HFFc6 (cell line): ENCODE data around the gene ARHGEF7. TPM values are rescaled to one million over a fixed set of nuclear protein-coding genes. Genes with fewer than 3 reads are reported as not detected.
"Not testable (repeated sequence)": the region's sequence is repeated elsewhere in the genome, so short reads cannot be mapped to it uniquely, and the experiment has no call there.

ENCODE experiments used
- DNase-seq: peaks from one replicate; pipeline ENCODE4 v3.0.0-alpha.2; 2018
- H3K27ac Mint-ChIP-seq: 2 replicates; pipeline ENCODE4 v1.8.0; 2020; ENCODE audit warnings: mild to moderate bottlenecking, mixed read lengths
- H3K27me3 Mint-ChIP-seq: 2 replicates; pipeline ENCODE4 v1.8.0; 2021; ENCODE audit warnings: mild to moderate bottlenecking, moderate library complexity, mixed read lengths; ENCODE audit not compliant: insufficient read depth
- H3K36me3 Mint-ChIP-seq: 2 replicates; pipeline ENCODE4 v1.8.0; 2021; ENCODE audit warnings: low read depth, mixed read lengths
- H3K4me1 Mint-ChIP-seq: 2 replicates; pipeline ENCODE4 v1.8.0; 2020; ENCODE audit warnings: low read depth, mixed read lengths
- H3K4me3 Mint-ChIP-seq: 2 replicates; pipeline ENCODE4 v1.8.0; 2020; ENCODE audit warnings: mild to moderate bottlenecking, moderate library complexity, mixed read lengths
- H3K9me3 Mint-ChIP-seq: 2 replicates; pipeline ENCODE4 v1.8.0; 2020; ENCODE audit warnings: mild to moderate bottlenecking, mixed read lengths
- CTCF ChIP-seq: fragments of 200-600 bp; sonication (generic); IDR thresholded peaks from 2 replicates; pipeline ENCODE4 v1.5.0; 2021; ENCODE audit warnings: antibody characterized with exemption, mild to moderate bottlenecking
- total RNA-seq, 6 experiments: library from RNA; stranded (reverse); fragmentation: NEBNext Ultra II Directional; extraction: Animal tissue kit (Norgen Biotek cat#: 25700); gene quantifications; 2 replicates in 1 of 6; 3 replicates in 5 of 6; pipeline ENCODE4 v1.2.3, GENCODE V29; 2021

The ARHGEF7 gene
- total RNA-seq, 6 experiments from 2014 or later = 32.3 to 38.1 (median 35.0) TPM

- H3K27ac Mint-ChIP-seq = no peak overlapping the region
- no peak for TF ChIP-seq CTCF
Measured at GRCh38 chr13:111183959-111184358, 68.8 kb downstream of the ARHGEF7 start.

GRCh38 chr13:111184458-111185401, 69.6 kb downstream of the ARHGEF7 start:
- Mint-ChIP-seq H3K4me3 (no peak overlapping the region), H3K27me3 (peaks cover 3% of the 10 kb centered on the region; the same call in 1 of the 2 replicates), H3K9me3 (no peaks in the 10 kb centered on the region), H3K36me3 (peaks cover 15% of the 10 kb centered on the region), H3K27ac (no peak overlapping the region), H3K4me1 (peaks cover 46% of the 10 kb centered on the region)
- DNase-seq = no peak
- TF ChIP-seq CTCF = no peak

More at GRCh38 chr13:111183959-111184358, 68.8 kb downstream of the ARHGEF7 start:
- H3K36me3 Mint-ChIP-seq = peaks cover 14% of the 10 kb centered on the region
- H3K9me3 Mint-ChIP-seq = no peaks in the 10 kb centered on the region
- H3K4me3 Mint-ChIP-seq = no peak overlapping the region
- DNase-seq = no peak
- H3K4me1 Mint-ChIP-seq = peaks cover 50% of the 10 kb centered on the region
- H3K27me3 Mint-ChIP-seq = peaks cover 3% of the 10 kb centered on the region; the same call in 1 of the 2 replicates

GRCh38 chr13:111186305-111186935, 71.3 kb downstream of the ARHGEF7 start:
- Mint-ChIP-seq H3K27me3 (peaks cover 3% of the 10 kb centered on the region; the same call in 1 of the 2 replicates), H3K36me3 (peaks cover 22% of the 10 kb centered on the region), H3K9me3 (no peaks in the 10 kb centered on the region), H3K4me1 (peaks cover 36% of the 10 kb centered on the region), H3K27ac (no peak overlapping the region), H3K4me3 (no peak overlapping the region)
- no peak for TF ChIP-seq CTCF
- no peak for DNase-seq

GRCh38 chr13:111187960-111188541, 72.9 kb downstream of the ARHGEF7 start:
- Mint-ChIP-seq H3K9me3 (no peaks in the 10 kb centered on the region), H3K27ac (peak overlapping the region; percentile 8; the same call in 1 of the 2 replicates), H3K27me3 (peaks cover 3% of the 10 kb centered on the region; the same call in 1 of the 2 replicates), H3K36me3 (peaks cover 35% of the 10 kb centered on the region), H3K4me3 (no peak overlapping the region), H3K4me1 (peaks cover 36% of the 10 kb centered on the region)
- no peak for TF ChIP-seq CTCF
- DNase-seq = no peak

- H3K27ac Mint-ChIP-seq, H3K27me3 Mint-ChIP-seq, H3K9me3 Mint-ChIP-seq, DNase-seq, H3K4me3 Mint-ChIP-seq: not testable (repeated sequence)
- peaks cover 39% of the 10 kb centered on the region for H3K36me3 Mint-ChIP-seq
- peaks cover 45% of the 10 kb centered on the region for H3K4me1 Mint-ChIP-seq
Measured at GRCh38 chr13:111189064-111189505, 74.0 kb downstream of the ARHGEF7 start.

- not testable (repeated sequence) for H3K9me3 Mint-ChIP-seq, DNase-seq, H3K27me3 Mint-ChIP-seq, H3K4me3 Mint-ChIP-seq, H3K27ac Mint-ChIP-seq
- peaks cover 50% of the 10 kb centered on the region for H3K4me1 Mint-ChIP-seq
- peaks cover 39% of the 10 kb centered on the region for H3K36me3 Mint-ChIP-seq
Measured at GRCh38 chr13:111189516-111189915, 74.4 kb downstream of the ARHGEF7 start.

GRCh38 chr13:111193223-111193622, 78.1 kb downstream of the ARHGEF7 start:
- H3K9me3 Mint-ChIP-seq, H3K27me3 Mint-ChIP-seq, H3K4me3 Mint-ChIP-seq, DNase-seq: not testable (repeated sequence)
- H3K36me3 Mint-ChIP-seq = peaks cover 54% of the 10 kb centered on the region
- peaks cover 39% of the 10 kb centered on the region for H3K4me1 Mint-ChIP-seq
- H3K27ac Mint-ChIP-seq = peak overlapping the region; percentile 31

- peaks cover 30% of the 10 kb centered on the region for H3K4me1 Mint-ChIP-seq
- peaks cover 52% of the 10 kb centered on the region for H3K36me3 Mint-ChIP-seq
- H3K4me3 Mint-ChIP-seq = peak overlapping the region; percentile 34; the same call in 1 of the 2 replicates
- H3K27me3 Mint-ChIP-seq, H3K9me3 Mint-ChIP-seq: not testable (repeated sequence)
- peak overlapping the region; percentile 83 for H3K27ac Mint-ChIP-seq
- DNase-seq = peak; percentile 81
Measured at GRCh38 chr13:111194651-111195050, 79.5 kb downstream of the ARHGEF7 start.

- DNase-seq, H3K27me3 Mint-ChIP-seq, H3K4me3 Mint-ChIP-seq, H3K9me3 Mint-ChIP-seq, H3K27ac Mint-ChIP-seq: not testable (repeated sequence)
- H3K4me1 Mint-ChIP-seq = peaks cover 59% of the 10 kb centered on the region
- peaks cover 37% of the 10 kb centered on the region for H3K36me3 Mint-ChIP-seq
Measured at GRCh38 chr13:111198732-111199378, 83.7 kb downstream of the ARHGEF7 start.
